ENCODE results near the gene TRAPPC8.

Gene TRAPPC8

GRCh38 chr18:31792580-31792911 lies 150.4 kb downstream of the TRAPPC8 start:
- DNase-seq, result no peak

GRCh38 chr18:31791817-31792579 lies 150.9 kb downstream of the TRAPPC8 start:
- DNase-seq, result peak; percentile 59

- no peak for DNase-seq
Observed at GRCh38 chr18:31789409-31789808, 153.5 kb downstream of the TRAPPC8 start.

GRCh38 chr18:31783059-31783458 lies 159.9 kb downstream of the TRAPPC8 start:
- DNase-seq, result no peak

Measured in hematopoietic multipotent progenitor cell treated with erythropoietin and hydrocortisone succinate and interleukin-3 and kit ligand, for 4 days (in vitro differentiated cells).